Measurements from ENCODE around the gene KIAA0040.
A peak's percentile ranks its signal among the peaks of the same experiment; 100 is the strongest.

The KIAA0040 gene

GRCh38 chr1:175200678-175201521 is 8.3 kb upstream of the KIAA0040 start:
- no peak for DNase-seq

- DNase-seq, result no peak
Observed at GRCh38 chr1:175198332-175198731, 5.8 kb upstream of the KIAA0040 start.

GRCh38 chr1:175197531-175197930 is 5.0 kb upstream of the KIAA0040 start:
- no peak for DNase-seq

GRCh38 chr1:175195798-175196197 is 3.2 kb upstream of the KIAA0040 start:
- DNase-seq, result no peak

GRCh38 chr1:175195281-175195680 is 2.7 kb upstream of the KIAA0040 start:
- DNase-seq, result no peak

GRCh38 chr1:175193527-175193910 is 943 bp upstream of the KIAA0040 start:
- no peak for DNase-seq

GRCh38 chr1:175192111-175192629 is 406 bp downstream of the KIAA0040 start:
- peak; percentile 13 for DNase-seq

- DNase-seq, result no peak
Observed at GRCh38 chr1:175191659-175192058, 917 bp downstream of the KIAA0040 start.

- peak; percentile 46 for DNase-seq
Observed at GRCh38 chr1:175188936-175189335, 3.6 kb downstream of the KIAA0040 start.

GRCh38 chr1:175186433-175187160 is 6.0 kb downstream of the KIAA0040 start:
- DNase-seq, result no peak

- DNase-seq, result no peak
Observed at GRCh38 chr1:175185903-175186302, 6.7 kb downstream of the KIAA0040 start.

- no peak for DNase-seq
Observed at GRCh38 chr1:175183586-175183985, 9.0 kb downstream of the KIAA0040 start.

GRCh38 chr1:175182201-175182746 is 10.3 kb downstream of the KIAA0040 start:
- no peak for DNase-seq

- no peak for DNase-seq
Observed at GRCh38 chr1:175179837-175180590, 12.6 kb downstream of the KIAA0040 start.

GRCh38 chr1:175178456-175178855 is 14.1 kb downstream of the KIAA0040 start:
- no peak for DNase-seq

- DNase-seq, result no peak
Observed at GRCh38 chr1:175178056-175178455, 14.5 kb downstream of the KIAA0040 start.

- DNase-seq, result no peak
Observed at GRCh38 chr1:175176246-175176645, 16.3 kb downstream of the KIAA0040 start.

GRCh38 chr1:175174309-175175102 is 18.1 kb downstream of the KIAA0040 start:
- no peak for DNase-seq

- no peak for DNase-seq
Observed at GRCh38 chr1:175173531-175173930, 19.0 kb downstream of the KIAA0040 start.

- DNase-seq, result no peak
Observed at GRCh38 chr1:175172503-175172902, 20.1 kb downstream of the KIAA0040 start.

GRCh38 chr1:175171036-175171913 is 21.3 kb downstream of the KIAA0040 start:
- DNase-seq, result no peak

Measured in activated CD4-positive, alpha-beta T cell treated with anti-CD3 and anti-CD28 coated beads, Interleukin-2, amount 50 U/mL, for 1 hour (primary cell).